ENCODE results near the gene TMEM114.

Gene TMEM114

DNA sequence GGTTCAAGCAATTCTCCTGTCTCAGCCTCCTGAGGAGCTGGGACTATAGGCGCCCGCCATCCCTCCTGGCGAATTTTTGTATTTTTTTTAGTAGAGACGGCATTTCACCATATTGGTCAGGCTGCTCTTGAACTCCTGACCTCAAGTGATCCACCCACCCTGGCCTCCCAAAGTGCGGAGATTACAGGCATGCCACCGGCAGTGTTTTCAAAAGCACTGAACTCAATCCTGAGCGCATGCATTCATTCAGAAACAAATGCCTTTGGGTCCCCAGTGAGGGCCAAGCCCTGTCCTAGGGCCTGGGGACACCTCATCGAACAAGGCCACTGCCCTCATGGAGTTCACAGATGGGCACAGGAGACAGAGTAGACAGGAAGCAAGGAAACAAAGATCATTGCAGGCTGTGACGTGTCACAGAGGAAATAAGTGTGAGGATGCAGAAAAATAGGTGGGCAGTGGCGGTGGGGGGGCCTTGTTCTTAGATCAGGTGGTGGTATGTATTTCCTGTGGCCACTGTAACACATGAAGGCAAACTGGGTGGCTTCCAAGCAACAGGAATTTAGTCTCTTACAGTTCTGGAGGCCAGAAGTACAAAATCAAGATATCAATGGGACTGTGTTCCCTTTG lies 12.5 kb downstream of the TMEM114 start:
- no peaks in the 10 kb centered on the region for H3K27me3 ChIP-seq (ENCODE audit: insufficient read depth, low read length, poor library complexity)
- no peak overlapping the region for H3K4me2 ChIP-seq (ENCODE audit: low read length)
- no peak overlapping the region for H2AK5ac ChIP-seq (ENCODE audit: low read length)
- no peak overlapping the region for H3K4ac ChIP-seq (ENCODE audit: low read depth, low read length)
- no peak overlapping the region for H2BK15ac ChIP-seq (replicated peaks; ENCODE audit: low read depth)
- H3K4me1 ChIP-seq (ENCODE audit: control insufficient read depth, low read depth, low read length): no peaks in the 10 kb centered on the region
- H2BK120ac ChIP-seq (ENCODE audit: low read depth, low read length): no peak overlapping the region
- H3K4me3 ChIP-seq (ENCODE audit: low read length): no peak overlapping the region
- no peaks in the 10 kb centered on the region for H3K36me3 ChIP-seq (ENCODE audit: control insufficient read depth, insufficient read depth, low read length)
- no peak overlapping the region for H4K8ac ChIP-seq (ENCODE audit: low read depth, low read length)
- no peak overlapping the region for H2BK5ac ChIP-seq (ENCODE audit: low read length)
- no CpG with 5 or more reads among the region's 10 CpGs for WGBS (ENCODE audit: extremely low coverage, insufficient coverage, low lambda C conversion rate)
- no peak overlapping the region for H3K9ac ChIP-seq (ENCODE audit: low read length)
- no peaks in the 10 kb centered on the region for H3K79me2 ChIP-seq (ENCODE audit: control insufficient read depth, insufficient read depth, low read length)
- H3K18ac ChIP-seq (ENCODE audit: low read length): no peak overlapping the region
- H3K27ac ChIP-seq (ENCODE audit: low read depth, low read length): no peak overlapping the region
- H3K56ac ChIP-seq (ENCODE audit: low read length): no peak overlapping the region
- H4K5ac ChIP-seq (ENCODE audit: low read length): no peak overlapping the region
- DNase-seq: no peak
- no peak overlapping the region for H3K23ac ChIP-seq (ENCODE audit: low read length)
- no peaks in the 10 kb centered on the region for H3K79me1 ChIP-seq (ENCODE audit: low read length)

GRCh38 chr16:8576141-8577004 lies 13.9 kb downstream of the TMEM114 start:
- H3K9ac ChIP-seq (ENCODE audit: low read length): no peak overlapping the region
- H3K79me1 ChIP-seq (ENCODE audit: low read length): no peaks in the 10 kb centered on the region
- H3K27ac ChIP-seq (ENCODE audit: low read depth, low read length): no peak overlapping the region
- H3K4me1 ChIP-seq (ENCODE audit: control insufficient read depth, low read depth, low read length): no peaks in the 10 kb centered on the region
- H3K56ac ChIP-seq (ENCODE audit: low read length): no peak overlapping the region
- H4K8ac ChIP-seq (ENCODE audit: low read depth, low read length): no peak overlapping the region
- H4K5ac ChIP-seq (ENCODE audit: low read length): no peak overlapping the region
- H2AK5ac ChIP-seq (ENCODE audit: low read length): no peak overlapping the region
- no peaks in the 10 kb centered on the region for H3K36me3 ChIP-seq (ENCODE audit: control insufficient read depth, insufficient read depth, low read length)
- no peak overlapping the region for H2BK15ac ChIP-seq (replicated peaks; ENCODE audit: low read depth)
- no peak overlapping the region for H2BK120ac ChIP-seq (ENCODE audit: low read depth, low read length)
- no peak overlapping the region for H2BK5ac ChIP-seq (ENCODE audit: low read length)
- H3K79me2 ChIP-seq (ENCODE audit: control insufficient read depth, insufficient read depth, low read length): no peaks in the 10 kb centered on the region
- H3K4me2 ChIP-seq (ENCODE audit: low read length): no peak overlapping the region
- no peaks in the 10 kb centered on the region for H3K27me3 ChIP-seq (ENCODE audit: insufficient read depth, low read length, poor library complexity)
- no peak overlapping the region for H3K4ac ChIP-seq (ENCODE audit: low read depth, low read length)
- no CpG with 5 or more reads among the region's 4 CpGs for WGBS (ENCODE audit: extremely low coverage, insufficient coverage, low lambda C conversion rate)
- DNase-seq: no peak
- no peak overlapping the region for H3K23ac ChIP-seq (ENCODE audit: low read length)
- H3K18ac ChIP-seq (ENCODE audit: low read length): no peak overlapping the region
- no peak overlapping the region for H3K4me3 ChIP-seq (ENCODE audit: low read length)

GRCh38 chr16:8575399-8575798 lies 14.9 kb downstream of the TMEM114 start:
- no peak overlapping the region for H3K18ac ChIP-seq (ENCODE audit: low read length)
- H3K27me3 ChIP-seq (ENCODE audit: insufficient read depth, low read length, poor library complexity): no peaks in the 10 kb centered on the region
- H3K36me3 ChIP-seq (ENCODE audit: control insufficient read depth, insufficient read depth, low read length): no peaks in the 10 kb centered on the region
- H3K79me1 ChIP-seq (ENCODE audit: low read length): no peaks in the 10 kb centered on the region
- no peak overlapping the region for H3K27ac ChIP-seq (ENCODE audit: low read depth, low read length)
- no peak overlapping the region for H3K23ac ChIP-seq (ENCODE audit: low read length)
- H2BK15ac ChIP-seq (replicated peaks; ENCODE audit: low read depth): no peak overlapping the region
- no peak overlapping the region for H3K4ac ChIP-seq (ENCODE audit: low read depth, low read length)
- H3K4me3 ChIP-seq (ENCODE audit: low read length): no peak overlapping the region
- H2AK5ac ChIP-seq (ENCODE audit: low read length): no peak overlapping the region
- H4K8ac ChIP-seq (ENCODE audit: low read depth, low read length): no peak overlapping the region
- H3K4me2 ChIP-seq (ENCODE audit: low read length): no peak overlapping the region
- no peak overlapping the region for H4K5ac ChIP-seq (ENCODE audit: low read length)
- H2BK5ac ChIP-seq (ENCODE audit: low read length): no peak overlapping the region
- no peak for DNase-seq
- no peaks in the 10 kb centered on the region for H3K79me2 ChIP-seq (ENCODE audit: control insufficient read depth, insufficient read depth, low read length)
- H3K56ac ChIP-seq (ENCODE audit: low read length): no peak overlapping the region
- H3K9ac ChIP-seq (ENCODE audit: low read length): no peak overlapping the region
- no peak overlapping the region for H2BK120ac ChIP-seq (ENCODE audit: low read depth, low read length)
- no CpG with 5 or more reads among the region's 2 CpGs for WGBS (ENCODE audit: extremely low coverage, insufficient coverage, low lambda C conversion rate)
- H3K4me1 ChIP-seq (ENCODE audit: control insufficient read depth, low read depth, low read length): peaks cover 2% of the 10 kb centered on the region

DNA sequence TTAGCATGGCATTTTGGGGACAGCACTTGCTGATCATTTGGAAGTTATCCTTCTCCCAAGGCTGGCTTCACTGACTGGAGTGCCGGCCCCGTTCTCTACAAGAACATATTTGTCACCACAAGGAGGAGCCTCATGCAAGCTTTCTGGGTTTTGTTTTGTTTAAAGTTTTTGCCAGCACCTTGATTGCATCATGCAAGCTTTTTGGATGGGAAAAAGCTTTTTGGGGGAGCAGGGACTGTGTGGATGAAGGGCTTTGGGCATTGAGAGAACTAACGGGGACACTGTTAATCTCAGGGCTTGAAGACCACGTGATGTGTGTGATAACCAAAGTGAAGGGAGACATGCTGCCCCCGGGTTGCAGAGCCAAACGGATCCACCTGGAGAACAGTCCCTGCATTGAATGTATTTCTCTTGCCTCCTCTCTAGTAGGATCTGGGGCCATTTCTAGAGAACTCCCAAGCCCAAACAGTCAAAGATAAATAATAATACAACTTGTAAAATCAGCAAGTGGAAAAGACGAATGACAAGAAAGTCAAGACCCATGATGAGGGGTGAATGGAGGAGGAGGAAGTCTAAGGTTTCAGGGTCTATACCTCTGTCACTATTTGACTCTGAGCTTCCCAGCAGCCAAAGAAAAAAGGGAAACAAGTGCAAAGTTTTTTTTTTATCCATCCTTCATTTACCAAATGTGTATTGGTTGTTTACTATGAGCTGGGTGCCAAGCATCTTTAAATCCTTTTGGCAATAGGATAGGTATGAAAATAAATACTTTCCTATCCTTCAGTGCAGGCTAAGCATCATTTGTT lies 17.2 kb downstream of the TMEM114 start:
- Histone ChIP-seq H2BK5ac (ENCODE audit: low read length) (no peak overlapping the region), H3K27me3 (ENCODE audit: insufficient read depth, low read length, poor library complexity) (no peaks in the 10 kb centered on the region), H3K79me2 (ENCODE audit: control insufficient read depth, insufficient read depth, low read length) (no peaks in the 10 kb centered on the region), H2AK5ac (ENCODE audit: low read length) (no peak overlapping the region), H2BK15ac (replicated peaks; ENCODE audit: low read depth) (no peak overlapping the region), H3K4me3 (ENCODE audit: low read length) (no peak overlapping the region), H2BK120ac (ENCODE audit: low read depth, low read length) (no peak overlapping the region), H3K27ac (ENCODE audit: low read depth, low read length) (no peak overlapping the region), H3K4me1 (ENCODE audit: control insufficient read depth, low read depth, low read length) (peaks cover 2% of the 10 kb centered on the region), H3K36me3 (ENCODE audit: control insufficient read depth, insufficient read depth, low read length) (no peaks in the 10 kb centered on the region), H3K23ac (ENCODE audit: low read length) (no peak overlapping the region), H3K18ac (ENCODE audit: low read length) (no peak overlapping the region), H3K9ac (ENCODE audit: low read length) (no peak overlapping the region), H4K5ac (ENCODE audit: low read length) (no peak overlapping the region), H3K4me2 (ENCODE audit: low read length) (no peak overlapping the region), H3K4ac (ENCODE audit: low read depth, low read length) (no peak overlapping the region), H3K56ac (ENCODE audit: low read length) (peak overlapping the region; percentile 51), H4K8ac (ENCODE audit: low read depth, low read length) (no peak overlapping the region), H3K79me1 (ENCODE audit: low read length) (no peaks in the 10 kb centered on the region)
- no CpG with 5 or more reads among the region's 7 CpGs for WGBS (ENCODE audit: extremely low coverage, insufficient coverage, low lambda C conversion rate)
- peak; percentile 84 for DNase-seq

DNA sequence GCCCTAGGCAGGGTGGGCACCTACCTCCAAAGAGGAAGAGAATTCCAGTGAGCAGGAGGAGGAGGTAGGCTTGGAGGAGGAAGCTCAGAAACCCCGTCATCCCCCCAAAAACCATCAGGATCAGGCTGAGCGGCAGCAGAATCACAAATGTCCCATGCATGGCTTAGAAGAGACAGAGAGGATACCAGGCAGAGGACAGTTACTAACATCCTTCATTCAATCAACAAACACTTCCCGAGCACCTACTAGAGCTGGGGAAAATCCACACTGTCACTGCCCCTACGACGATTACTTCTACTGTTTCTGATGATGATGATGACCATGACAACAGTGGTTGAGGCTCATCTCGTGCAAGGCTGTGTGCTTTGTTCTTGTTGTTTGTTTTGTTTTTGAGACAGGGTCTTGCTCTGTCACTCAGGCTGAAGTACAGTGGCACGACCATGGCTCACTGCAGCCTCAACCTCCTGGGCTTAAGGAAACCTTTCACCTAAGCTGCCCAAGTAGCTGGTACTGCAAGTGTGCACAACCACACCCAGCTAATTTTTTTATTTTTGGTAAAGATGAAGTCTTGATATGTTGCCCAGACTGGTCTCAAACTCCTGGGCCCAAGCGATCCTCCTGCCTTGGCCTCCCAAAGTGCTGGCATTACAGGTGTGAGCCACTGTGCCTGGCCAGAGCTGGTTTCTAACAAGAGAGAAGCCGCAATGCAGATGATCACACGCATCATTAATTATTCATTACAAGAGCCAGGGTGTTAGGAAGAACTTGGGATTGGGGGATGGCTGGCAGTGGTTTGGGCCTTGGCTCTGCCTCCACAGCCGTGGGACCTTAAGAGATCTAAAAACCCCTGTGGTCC lies 18.0 kb downstream of the TMEM114 start:
- Histone ChIP-seq H4K8ac (ENCODE audit: low read depth, low read length) (no peak overlapping the region), H3K9ac (ENCODE audit: low read length) (no peak overlapping the region), H3K36me3 (ENCODE audit: control insufficient read depth, insufficient read depth, low read length) (no peaks in the 10 kb centered on the region), H2BK15ac (replicated peaks; ENCODE audit: low read depth) (no peak overlapping the region), H3K4me3 (ENCODE audit: low read length) (no peak overlapping the region), H3K79me2 (ENCODE audit: control insufficient read depth, insufficient read depth, low read length) (no peaks in the 10 kb centered on the region), H3K4ac (ENCODE audit: low read depth, low read length) (no peak overlapping the region), H3K23ac (ENCODE audit: low read length) (no peak overlapping the region), H3K4me1 (ENCODE audit: control insufficient read depth, low read depth, low read length) (peaks cover 2% of the 10 kb centered on the region), H3K79me1 (ENCODE audit: low read length) (no peaks in the 10 kb centered on the region), H3K18ac (ENCODE audit: low read length) (no peak overlapping the region), H4K5ac (ENCODE audit: low read length) (no peak overlapping the region), H2BK5ac (ENCODE audit: low read length) (no peak overlapping the region), H2BK120ac (ENCODE audit: low read depth, low read length) (no peak overlapping the region), H2AK5ac (ENCODE audit: low read length) (no peak overlapping the region), H3K27me3 (ENCODE audit: insufficient read depth, low read length, poor library complexity) (no peaks in the 10 kb centered on the region), H3K56ac (ENCODE audit: low read length) (no peak overlapping the region), H3K27ac (ENCODE audit: low read depth, low read length) (no peak overlapping the region), H3K4me2 (ENCODE audit: low read length) (no peak overlapping the region)
- WGBS (ENCODE audit: extremely low coverage, insufficient coverage, low lambda C conversion rate): no CpG with 5 or more reads among the region's 11 CpGs
- DNase-seq: no peak
